MM.1S (cell line): ENCODE data around the gene TRIM29.

Experiments used
- DNase-seq: peaks from one replicate; pipeline ENCODE4 v3.0.0-alpha.2; 2015
- H2AFZ ChIP-seq: fragments of 300-600 bp; sonication (generic); 2 replicates; pipeline ENCODE4 v1.6.0; 2016; ENCODE audit warnings: antibody characterized with exemption, low read length
- H3F3A ChIP-seq: fragments of 300-600 bp; sonication (generic); 2 replicates; pipeline ENCODE4 v1.6.1; 2016; ENCODE audit warnings: mild to moderate bottlenecking, antibody characterized with exemption, low read length, moderate library complexity, mixed read lengths; ENCODE audit not compliant: insufficient read depth
- H3K27ac ChIP-seq: fragments of 300-600 bp; sonication (generic); 2 replicates; pipeline ENCODE4 v1.5.1; 2016; ENCODE audit warnings: mild to moderate bottlenecking, low read length
- H3K27me3 ChIP-seq: fragments of 300-600 bp; sonication (generic); replicated peaks from 2 replicates; pipeline ENCODE4 v1.6.0; 2016; ENCODE audit warnings: low read length; ENCODE audit not compliant: insufficient read depth
- H3K36me3 ChIP-seq: fragments of 300-600 bp; sonication (generic); replicated peaks from 2 replicates; pipeline ENCODE4 v1.6.1; 2016; ENCODE audit warnings: mild to moderate bottlenecking, low read length, mixed read lengths; ENCODE audit not compliant: insufficient read depth
- H3K4me1 ChIP-seq: fragments of 300-600 bp; sonication (generic); 2 replicates; pipeline ENCODE4 v1.6.1; 2016; ENCODE audit warnings: low read length, mixed read lengths
- H3K4me2 ChIP-seq: fragments of 300-600 bp; sonication (generic); 2 replicates; pipeline ENCODE4 v1.6.0; 2016; ENCODE audit warnings: low read depth, low read length
- H3K4me3 ChIP-seq: fragments of 300-600 bp; sonication (generic); 2 replicates; pipeline ENCODE4 v1.5.1; 2016; ENCODE audit warnings: low read length, mixed read lengths
- H3K79me2 ChIP-seq: fragments of 300-600 bp; sonication (generic); 2 replicates; pipeline ENCODE4 v1.6.1; 2016; ENCODE audit warnings: mixed run types, low read length, mixed read lengths
- H3K9ac ChIP-seq: fragments of 300-600 bp; sonication (generic); 2 replicates; pipeline ENCODE4 v1.6.1; 2016; ENCODE audit warnings: low read length, mixed read lengths
- H3K9me2 ChIP-seq: fragments of 300-600 bp; sonication (generic); replicated peaks from 2 replicates; pipeline ENCODE4 v1.6.1; 2016; ENCODE audit warnings: mild to moderate bottlenecking, low read length, mixed read lengths; ENCODE audit not compliant: insufficient read depth
- H3K9me3 ChIP-seq: fragments of 300-600 bp; sonication (generic); replicated peaks from 2 replicates; pipeline ENCODE4 v1.6.1; 2016; ENCODE audit warnings: mild to moderate bottlenecking, low read length, mixed read lengths; ENCODE audit not compliant: insufficient read depth
- H4K20me1 ChIP-seq: fragments of 300-600 bp; sonication (generic); 2 replicates; pipeline ENCODE4 v1.6.1; 2016; ENCODE audit warnings: mild to moderate bottlenecking, low read length, moderate library complexity, mixed read lengths; ENCODE audit not compliant: insufficient read depth
- CTCF ChIP-seq: fragments of 300-600 bp; sonication (generic); IDR thresholded peaks from 2 replicates; pipeline ENCODE4 v1.5.1; 2016; ENCODE audit warnings: antibody characterized with exemption, low read length, mixed read lengths
- EZH2 ChIP-seq: fragments of 300-600 bp; sonication (generic); optimal IDR thresholded peaks from 2 replicates; pipeline ENCODE3; 2017; ENCODE audit warnings: low read depth, mild to moderate bottlenecking, antibody characterized with exemption, low read length, mixed read lengths
- EZH2phosphoT487 ChIP-seq: fragments of 300-600 bp; sonication (generic); IDR thresholded peaks from 2 replicates; pipeline ENCODE4 v1.6.1; 2018; ENCODE audit warnings: antibody characterized with exemption, low read length

The TRIM29 gene

GRCh38 chr11:120137611-120138521, at the start of gene TRIM29:
Gene TRIM29, minus strand, starts transcription at chr11:120138113. Its CDS starts 82 bp downstream, at chr11:120138031.
- no peak within 1 kb of the TSS for H3K4me3 ChIP-seq
- no peaks in the 10 kb centered on the region for H3K9me2 ChIP-seq
- peaks cover 32% of the 10 kb centered on the region for H3K27me3 ChIP-seq
- TF ChIP-seq CTCF = no peak
- no peak for TF ChIP-seq EZH2phosphoT487
- TF ChIP-seq EZH2 = no peak
- H3K79me2 ChIP-seq = no peaks in the 10 kb centered on the region
- no peak within 1 kb of the TSS for H3K9ac ChIP-seq
- no peaks in the 10 kb centered on the region for H3F3A ChIP-seq
- no peak within 1 kb of the TSS for H3K27ac ChIP-seq
- no peaks in the 10 kb centered on the region for H3K9me3 ChIP-seq
- no peaks in the 10 kb centered on the region for H3K36me3 ChIP-seq
- no peaks in the 10 kb centered on the region for H4K20me1 ChIP-seq
- DNase-seq = no peak
- no peak within 1 kb of the TSS for H2AFZ ChIP-seq
- no peaks in the 10 kb centered on the region for H3K4me1 ChIP-seq
- no peak within 1 kb of the TSS for H3K4me2 ChIP-seq

- Histone ChIP-seq H3K4me3 (no peak overlapping the region), H3K4me1 (no peaks in the 10 kb centered on the region), H3F3A (no peaks in the 10 kb centered on the region), H3K9me3 (no peaks in the 10 kb centered on the region), H3K9me2 (no peaks in the 10 kb centered on the region), H3K4me2 (no peak overlapping the region), H3K79me2 (no peaks in the 10 kb centered on the region), H4K20me1 (no peaks in the 10 kb centered on the region), H2AFZ (no peak overlapping the region), H3K36me3 (no peaks in the 10 kb centered on the region), H3K27me3 (peaks cover 4% of the 10 kb centered on the region; the same call in 1 of the 2 replicates), H3K9ac (no peak overlapping the region), H3K27ac (no peak overlapping the region)
- no peak for TF ChIP-seq CTCF
- no peak for TF ChIP-seq EZH2
- no peak for TF ChIP-seq EZH2phosphoT487
- DNase-seq = no peak
Measured at GRCh38 chr11:120186774-120187591, 49.1 kb upstream of the TRIM29 start.

- no peak for DNase-seq
- H3K4me3 ChIP-seq = no peak overlapping the region
- no peaks in the 10 kb centered on the region for H3F3A ChIP-seq
- H3K4me2 ChIP-seq = no peak overlapping the region
- no peak overlapping the region for H3K9ac ChIP-seq
- TF ChIP-seq EZH2phosphoT487 (no peak), CTCF (no peak), EZH2 (no peak)
- no peaks in the 10 kb centered on the region for H3K4me1 ChIP-seq
- H3K27me3 ChIP-seq = peaks cover 4% of the 10 kb centered on the region; the same call in 1 of the 2 replicates
- H2AFZ ChIP-seq = no peak overlapping the region
- no peaks in the 10 kb centered on the region for H3K9me3 ChIP-seq
- H3K27ac ChIP-seq = no peak overlapping the region
- H4K20me1 ChIP-seq = no peaks in the 10 kb centered on the region
- no peaks in the 10 kb centered on the region for H3K9me2 ChIP-seq
- no peaks in the 10 kb centered on the region for H3K36me3 ChIP-seq
- H3K79me2 ChIP-seq = no peaks in the 10 kb centered on the region
Measured at GRCh38 chr11:120186456-120186773, 48.5 kb upstream of the TRIM29 start.
